Measurements from ENCODE around the gene DDR2.
"Not testable (repeated sequence)": the region's sequence is repeated elsewhere in the genome, so short reads cannot be mapped to it uniquely, and the experiment has no call there.

The DDR2 gene

GRCh38 chr1:162632217-162632666, at the start of gene DDR2:
Gene DDR2, plus strand, starts transcription at chr1:162632464. Its CDS starts 86,600 bp downstream, at chr1:162719064.
- DNase-seq = no peak

GRCh38 chr1:162582901-162583300, 49.4 kb upstream of the DDR2 start:
- not testable (repeated sequence) for DNase-seq

DNA sequence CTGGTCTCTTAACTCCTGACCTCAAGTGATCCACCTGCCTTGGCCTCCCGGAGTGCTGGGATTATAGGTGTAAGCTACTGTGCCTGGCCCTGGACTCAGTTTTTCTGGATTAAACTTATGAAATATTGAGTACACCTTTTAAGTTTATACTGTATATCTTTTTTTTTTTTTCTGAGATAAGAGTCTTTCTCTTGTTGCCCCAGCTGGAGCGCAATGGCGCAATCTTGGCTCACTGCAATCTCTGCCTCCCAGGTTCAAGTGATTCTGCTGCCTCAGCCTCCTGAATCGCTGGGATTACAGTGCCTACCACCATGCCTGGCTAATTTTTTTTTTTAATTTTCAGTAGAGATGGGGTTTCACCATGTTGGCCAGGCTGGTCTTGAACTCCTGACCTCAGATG, 47.2 kb upstream of the DDR2 start:
- not testable (repeated sequence) for DNase-seq

GRCh38 chr1:162587347-162587746, 44.9 kb upstream of the DDR2 start:
- no peak for DNase-seq

GRCh38 chr1:162587761-162588260, 44.5 kb upstream of the DDR2 start:
- no peak for DNase-seq

DNA sequence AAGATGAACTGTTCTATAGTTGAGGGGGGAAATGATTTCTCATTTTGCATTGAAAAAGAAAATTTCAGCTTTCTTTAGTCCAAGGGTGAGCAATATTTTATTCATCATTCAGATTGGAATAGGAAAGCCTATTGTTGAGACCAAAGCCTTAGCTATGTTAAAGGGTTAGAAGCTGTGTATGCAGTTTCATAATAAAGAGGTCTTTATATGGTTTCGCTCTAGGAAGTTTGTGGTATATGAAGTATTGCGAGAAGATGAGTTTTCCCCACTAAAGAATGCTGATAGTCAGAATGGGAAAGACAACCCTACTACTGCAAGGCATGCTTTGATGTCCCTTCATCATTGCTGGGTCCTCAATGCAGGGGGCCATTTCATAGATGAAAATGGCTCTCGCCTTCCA, 42.2 kb upstream of the DDR2 start:
- no peak for DNase-seq

- no peak for DNase-seq
These were observed 41.6 kb upstream of the DDR2 start for GRCh38 chr1:162590686-162591085.

DNA sequence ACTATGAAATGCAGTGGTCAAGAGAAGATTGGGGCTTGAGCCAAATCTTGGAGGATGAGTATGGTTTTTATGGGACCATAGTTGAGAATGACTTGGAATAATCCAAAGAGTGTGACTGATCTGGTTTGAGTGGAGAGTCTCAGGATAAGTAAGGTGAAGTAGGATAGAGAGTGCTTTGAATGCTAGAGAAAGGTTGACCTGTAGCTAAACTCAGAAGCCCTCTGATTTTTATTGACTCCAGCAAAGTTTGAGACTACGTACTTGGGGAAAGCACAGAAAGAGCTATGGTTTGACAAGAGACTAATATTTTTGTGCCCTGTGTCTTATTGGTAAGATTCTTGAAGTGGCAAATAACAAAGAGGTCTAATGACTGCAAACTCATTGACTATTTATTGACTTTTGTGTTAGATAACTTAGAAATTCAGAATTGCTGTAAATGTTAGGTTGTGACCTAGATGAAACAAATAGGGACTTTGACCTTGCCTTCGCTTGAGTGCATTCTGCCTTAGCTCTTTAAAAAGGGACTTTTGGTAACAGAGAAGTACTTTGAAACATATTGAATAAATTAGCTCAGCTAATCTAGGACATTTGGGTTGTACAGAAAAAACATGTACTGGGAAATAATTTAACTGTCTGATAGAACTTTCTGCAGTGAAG, 35.6 kb upstream of the DDR2 start:
- DNase-seq = no peak

DNA sequence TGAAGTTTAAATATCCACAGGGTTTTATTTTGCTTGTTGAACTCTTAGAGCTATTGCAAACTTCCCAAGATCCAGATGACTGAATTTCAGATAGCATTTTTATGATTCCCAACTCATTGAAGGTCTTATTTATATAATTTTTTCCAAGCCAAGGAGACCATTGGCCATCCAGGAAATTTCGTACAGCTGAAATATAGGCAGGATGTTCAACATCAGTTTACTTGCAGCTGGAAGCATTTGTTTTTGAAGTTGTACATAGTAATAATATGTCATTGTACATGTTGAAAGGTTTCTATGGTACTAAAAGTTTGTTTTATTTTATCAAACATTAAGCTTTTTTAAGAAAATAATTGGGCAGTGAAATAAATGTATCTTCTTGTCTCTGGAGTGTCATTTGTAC, 32.8 kb upstream of the DDR2 start:
- no peak for DNase-seq

- not testable (repeated sequence) for DNase-seq
These were observed 29.1 kb upstream of the DDR2 start for GRCh38 chr1:162603117-162603516.

- DNase-seq = no peak
These were observed 26.9 kb upstream of the DDR2 start for GRCh38 chr1:162605225-162605927.

- no peak for DNase-seq
These were observed 23.0 kb upstream of the DDR2 start for GRCh38 chr1:162609306-162609705.

DNA sequence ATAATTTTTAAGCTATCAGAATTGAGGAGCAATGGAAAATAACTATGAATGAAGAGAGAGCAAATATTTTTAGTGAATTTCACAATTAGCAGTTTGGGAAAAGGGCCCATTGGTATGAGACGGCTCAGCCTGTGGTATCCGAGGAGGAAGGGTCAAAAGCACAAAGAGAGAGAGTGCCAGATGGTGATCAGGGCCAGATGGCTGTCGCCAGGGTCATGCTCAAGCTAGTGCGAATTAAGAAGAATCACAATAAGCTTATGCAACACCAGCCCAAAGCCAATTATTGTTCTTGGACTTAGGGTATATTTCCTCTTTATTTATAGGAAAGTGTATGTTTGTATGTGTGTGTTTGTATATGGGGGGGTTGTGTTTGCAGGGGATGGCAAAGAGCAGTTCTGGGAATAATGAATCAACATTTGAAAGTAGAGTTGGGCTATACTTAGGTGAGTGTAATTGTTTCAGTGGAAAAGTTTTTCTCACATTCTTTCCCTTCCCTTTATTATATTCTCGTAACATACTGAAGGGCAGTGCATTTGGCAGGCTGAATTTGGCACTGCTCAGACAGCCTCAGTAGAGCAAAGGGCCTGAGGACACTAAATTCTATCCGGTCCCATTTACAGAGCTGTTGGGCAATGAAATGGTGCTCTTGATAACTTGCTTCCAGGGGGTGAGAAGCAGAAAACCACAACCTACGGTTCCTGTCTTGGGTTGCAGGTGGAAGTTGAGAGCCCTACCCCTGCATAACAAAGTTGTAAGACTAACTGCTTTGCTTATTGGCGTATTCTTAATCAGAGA, 19.5 kb upstream of the DDR2 start:
- no peak for DNase-seq

DNA sequence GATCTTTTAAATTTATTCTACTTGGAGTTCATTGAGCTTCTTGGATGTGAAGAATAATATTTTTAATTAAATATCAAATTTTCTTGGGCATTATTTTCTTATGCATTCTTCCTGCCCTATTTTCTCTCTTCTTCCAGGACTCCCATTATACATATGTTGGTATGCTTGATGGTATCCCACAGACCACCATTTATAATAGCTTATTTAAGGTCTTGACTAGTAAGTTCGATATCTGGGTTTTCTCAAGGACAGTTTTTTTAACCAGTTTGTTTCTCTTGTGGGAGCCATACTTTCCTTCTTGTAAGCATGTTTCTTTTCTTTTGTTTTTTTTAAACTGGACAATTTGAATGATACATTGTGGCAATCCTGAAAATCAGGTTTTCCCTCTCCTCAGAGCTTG, 15.4 kb upstream of the DDR2 start:
- no peak for DNase-seq

DNA sequence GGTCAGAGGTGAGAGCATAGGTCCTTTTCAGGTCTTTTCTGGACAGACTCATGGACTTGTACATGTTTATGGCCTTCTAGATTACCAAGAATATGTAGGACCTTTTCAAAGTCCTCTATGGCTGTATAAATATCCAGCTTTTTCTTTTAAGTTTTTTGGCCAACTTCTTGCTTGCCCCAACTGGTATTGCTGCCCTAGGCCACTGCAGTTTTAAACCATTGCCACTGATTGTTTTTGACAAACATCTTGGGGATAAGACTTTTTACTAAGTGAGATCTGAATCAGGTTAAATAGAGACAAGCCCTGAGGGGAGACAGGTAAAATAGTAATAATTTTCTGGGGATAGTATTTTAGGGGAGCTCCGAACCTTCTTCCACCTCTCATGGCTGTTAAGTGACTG, 14.8 kb upstream of the DDR2 start:
- no peak for DNase-seq

- no peak for DNase-seq
These were observed 13.2 kb upstream of the DDR2 start for GRCh38 chr1:162619076-162619475.

DNA sequence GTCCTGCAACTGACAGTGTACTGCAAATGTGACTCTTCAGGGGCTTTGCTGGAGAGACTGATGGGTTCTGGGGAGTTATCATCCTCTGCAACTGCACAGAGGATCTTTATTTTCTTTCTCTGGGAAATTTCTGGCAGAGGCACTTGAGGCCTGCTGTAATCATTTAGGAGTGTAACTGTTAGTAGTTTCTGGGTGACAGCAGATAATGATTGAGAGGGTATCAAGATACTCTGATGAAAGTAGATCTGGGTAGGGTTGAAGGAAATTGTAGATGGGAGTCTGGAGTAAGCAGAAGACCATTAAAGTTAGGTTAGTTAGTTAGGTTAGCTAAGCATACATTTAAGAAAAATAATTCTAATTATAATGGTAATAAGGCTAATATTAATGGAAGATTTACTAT, 11.0 kb upstream of the DDR2 start:
- no peak for DNase-seq

DNA sequence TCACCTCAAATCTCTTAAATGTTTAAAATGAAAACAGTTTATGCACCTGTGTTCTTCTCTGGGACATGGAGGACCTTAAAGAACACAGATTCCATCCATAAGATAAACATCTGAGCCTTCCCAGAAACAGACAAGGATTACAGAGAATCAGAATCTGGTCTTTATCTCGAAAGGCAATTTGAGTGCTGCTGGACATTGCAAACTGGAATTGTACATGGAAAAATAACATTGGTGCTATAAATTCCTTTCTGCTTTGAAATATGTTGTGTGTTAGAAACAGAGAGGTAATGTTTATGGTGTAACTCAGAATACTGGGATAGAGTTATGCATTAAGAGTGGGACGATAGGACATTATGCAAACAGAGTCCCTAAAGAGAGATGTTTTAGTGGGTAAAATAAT, 6.6 kb upstream of the DDR2 start:
- DNase-seq = no peak

- no peak for DNase-seq
These were observed 6.2 kb upstream of the DDR2 start for GRCh38 chr1:162626094-162626493.

DNA sequence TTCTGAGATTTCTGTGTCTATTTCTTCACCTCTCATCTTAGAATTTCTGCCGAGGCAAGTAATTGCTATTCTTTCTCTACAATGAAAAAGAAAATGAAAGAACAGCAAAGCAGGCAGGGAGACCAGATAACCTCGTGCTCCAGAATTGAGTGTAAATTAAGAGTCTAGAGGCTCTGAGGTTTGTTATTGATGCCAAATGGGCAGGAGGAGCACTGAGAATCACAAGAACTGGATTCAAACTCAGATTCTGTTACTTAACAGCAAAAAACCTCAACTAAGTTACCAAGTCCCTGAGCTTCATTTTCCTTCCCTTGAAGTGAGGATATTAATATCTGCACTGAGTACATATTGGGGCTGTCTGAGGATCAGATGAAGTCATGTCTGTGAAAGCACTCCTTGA, 5.5 kb upstream of the DDR2 start:
- no peak for DNase-seq

DNA sequence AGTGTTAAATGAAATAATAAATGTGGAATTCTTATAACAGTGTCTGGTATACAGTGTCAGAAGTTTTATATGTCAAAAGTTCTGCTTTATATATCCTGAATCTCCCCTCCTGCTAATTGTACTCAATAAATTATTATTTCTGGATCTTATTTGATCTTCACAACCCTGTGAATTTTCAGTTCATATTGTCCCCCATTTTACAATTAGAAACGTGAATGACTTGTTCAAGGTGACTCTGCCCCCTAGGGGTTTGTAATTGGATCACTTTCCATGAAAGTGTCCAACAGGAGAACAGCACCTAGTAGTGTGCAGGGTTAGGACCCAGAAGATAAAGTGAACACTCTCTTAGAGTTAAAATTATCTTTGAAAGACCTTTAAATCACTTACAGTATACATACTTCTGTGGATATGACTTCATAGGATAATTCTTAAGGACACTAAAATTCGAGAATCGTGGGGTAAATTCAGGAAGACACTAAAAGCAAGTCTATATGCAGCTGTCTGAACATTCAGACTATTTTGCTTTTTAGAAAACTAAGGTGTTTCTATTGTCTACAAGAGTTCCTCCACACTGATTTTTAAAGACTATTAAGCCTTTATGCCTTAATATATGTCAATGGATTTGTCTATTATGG, 4.5 kb upstream of the DDR2 start:
- DNase-seq = no peak

DNA sequence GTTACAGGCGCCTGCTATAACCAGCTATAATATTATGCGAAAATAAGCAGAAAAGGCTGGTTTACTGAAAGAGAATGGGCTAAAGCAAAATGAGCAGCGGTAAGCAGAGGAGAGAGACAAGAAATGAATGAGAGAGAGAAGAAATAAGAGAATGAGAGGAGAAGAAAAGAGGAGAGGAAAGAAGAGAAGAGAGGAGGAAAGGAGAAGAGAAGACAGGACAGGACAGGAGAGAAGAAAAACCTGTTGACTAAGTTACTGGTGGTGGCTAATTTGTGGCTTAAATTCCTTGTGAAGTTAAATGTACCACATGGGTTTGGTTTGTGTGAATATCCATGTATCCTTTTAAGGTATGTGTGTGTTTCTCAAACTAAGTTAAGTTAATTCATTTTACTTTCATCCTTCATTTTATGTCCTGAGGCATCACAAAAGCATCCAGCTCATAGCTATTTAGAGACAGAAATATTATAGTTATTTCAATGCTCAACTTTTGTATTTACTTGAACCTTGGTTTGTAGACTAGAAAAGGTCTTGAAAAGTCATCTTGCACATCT, 3.1 kb upstream of the DDR2 start:
- no peak for DNase-seq

GRCh38 chr1:162629651-162630050, 2.6 kb upstream of the DDR2 start:
- DNase-seq = no peak

All from stimulated activated CD4-positive, alpha-beta T cell treated with anti-CD3 and anti-CD28 coated beads, Interleukin-1b, Interleukin-23, amount 100 ng/mL, for 48 hours (primary cell).